ENCODE data around the gene COL1A2.

COL1A2 gene

GRCh38 chr7:94431619-94432280 lies 37.1 kb downstream of the COL1A2 start:
- DNase-seq (ENCODE audit: extremely low spot score) = no peak
- ChIA-PET POLR2A (no interaction called here), CTCF (interaction anchor here (1.2 to 1.8 kb wide), 2 partner anchors 10 to 40 kb away, joined by 3 to 4 read pairs; no protein-coding TSS in a partner anchor)
- TF ChIP-seq, protein P1, sequence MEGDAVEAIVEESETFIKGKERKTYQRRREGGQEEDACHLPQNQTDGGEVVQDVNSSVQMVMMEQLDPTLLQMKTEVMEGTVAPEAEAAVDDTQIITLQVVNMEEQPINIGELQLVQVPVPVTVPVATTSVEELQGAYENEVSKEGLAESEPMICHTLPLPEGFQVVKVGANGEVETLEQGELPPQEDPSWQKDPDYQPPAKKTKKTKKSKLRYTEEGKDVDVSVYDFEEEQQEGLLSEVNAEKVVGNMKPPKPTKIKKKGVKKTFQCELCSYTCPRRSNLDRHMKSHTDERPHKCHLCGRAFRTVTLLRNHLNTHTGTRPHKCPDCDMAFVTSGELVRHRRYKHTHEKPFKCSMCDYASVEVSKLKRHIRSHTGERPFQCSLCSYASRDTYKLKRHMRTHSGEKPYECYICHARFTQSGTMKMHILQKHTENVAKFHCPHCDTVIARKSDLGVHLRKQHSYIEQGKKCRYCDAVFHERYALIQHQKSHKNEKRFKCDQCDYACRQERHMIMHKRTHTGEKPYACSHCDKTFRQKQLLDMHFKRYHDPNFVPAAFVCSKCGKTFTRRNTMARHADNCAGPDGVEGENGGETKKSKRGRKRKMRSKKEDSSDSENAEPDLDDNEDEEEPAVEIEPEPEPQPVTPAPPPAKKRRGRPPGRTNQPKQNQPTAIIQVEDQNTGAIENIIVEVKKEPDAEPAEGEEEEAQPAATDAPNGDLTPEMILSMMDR (IDR thresholded peaks at IDR 0.05; ENCODE audit: control extremely low read depth, extremely low read depth, low read depth, missing control alignments) = no peak

GRCh38 chr7:94432281-94432670 lies 37.6 kb downstream of the COL1A2 start:
- CTCF ChIA-PET = interaction anchor here (1.2 to 1.8 kb wide), 3 partner anchors 9 to 41 kb away, joined by 3 to 4 read pairs (median 4); no protein-coding TSS in a partner anchor

GRCh38 chr7:94432817-94433216 lies 38.1 kb downstream of the COL1A2 start:
- DNase-seq (ENCODE audit: extremely low spot score) = no peak
- POLR2A ChIA-PET = no interaction called here
- TF ChIP-seq, protein P1 (IDR thresholded peaks at IDR 0.05; ENCODE audit: control extremely low read depth, extremely low read depth, low read depth, missing control alignments) = no peak
- CTCF ChIA-PET = interaction anchor here (0.9 to 1.8 kb wide), 5 partner anchors 9 to 810 kb away, joined by 3 to 4 read pairs (median 3); no protein-coding TSS in a partner anchor

More at GRCh38 chr7:94432281-94432670, 37.6 kb downstream of the COL1A2 start:
- TF ChIP-seq, protein P1 (IDR thresholded peaks at IDR 0.05; ENCODE audit: control extremely low read depth, extremely low read depth, low read depth, missing control alignments) = no peak
- DNase-seq (ENCODE audit: extremely low spot score) = no peak
- POLR2A ChIA-PET = no interaction called here

DNA sequence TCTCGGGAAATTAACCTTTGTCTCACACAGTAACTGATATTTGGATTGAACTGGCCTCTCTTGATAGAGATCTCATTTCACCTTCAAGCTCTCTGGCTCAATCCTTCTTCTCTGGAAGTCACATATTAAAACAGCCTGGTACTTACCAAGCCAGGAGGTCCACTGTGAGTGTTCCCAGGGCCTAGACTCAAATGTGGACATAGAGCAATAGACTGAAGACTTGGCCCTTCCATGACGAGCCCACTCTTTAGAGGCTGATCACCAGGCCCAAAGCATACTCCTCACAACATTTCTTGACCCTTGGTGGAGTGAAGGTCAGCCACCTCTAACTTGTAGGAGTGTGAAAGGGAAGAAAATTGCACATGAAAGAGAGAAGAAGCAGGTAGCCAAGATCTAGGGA lies 38.5 kb downstream of the COL1A2 start:
- ChIA-PET CTCF (interaction anchor here (0.9 to 1.8 kb wide), 4 partner anchors 8 to 811 kb away, joined by 3 to 4 read pairs (median 4); no protein-coding TSS in a partner anchor), POLR2A (no interaction called here)
- TF ChIP-seq, protein P1 (IDR thresholded peaks at IDR 0.05; ENCODE audit: control extremely low read depth, extremely low read depth, low read depth, missing control alignments) = no peak
- no peak for DNase-seq (ENCODE audit: extremely low spot score)

DNA sequence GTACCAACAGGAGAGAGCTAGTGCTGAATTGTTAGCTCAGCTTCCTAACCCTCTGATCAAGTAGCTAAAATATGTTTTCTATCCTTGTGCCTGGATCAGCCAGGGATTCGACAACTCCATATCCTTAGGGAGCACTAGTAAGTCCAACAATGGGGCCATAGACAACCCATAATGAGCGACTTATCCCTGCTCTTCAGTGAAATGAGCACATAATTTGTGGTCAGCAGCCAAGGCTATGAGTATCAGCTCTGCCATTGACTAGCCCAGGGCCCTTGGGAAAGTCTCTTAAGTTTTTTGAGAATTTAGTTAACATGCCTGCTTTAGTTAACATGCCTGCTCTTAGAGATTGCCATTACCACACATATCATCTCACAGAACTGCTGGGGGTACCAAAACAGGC lies 39.3 kb downstream of the COL1A2 start:
- ChIA-PET CTCF (interaction anchor here (1.1 to 3.3 kb wide), 3 partner anchors 13 to 812 kb away, joined by 3 to 8 read pairs (median 4); no protein-coding TSS in a partner anchor), POLR2A (no interaction called here)
- TF ChIP-seq, protein P1 (IDR thresholded peaks at IDR 0.05; ENCODE audit: control extremely low read depth, extremely low read depth, low read depth, missing control alignments) = no peak
- DNase-seq (ENCODE audit: extremely low spot score) = no peak

- TF ChIP-seq, protein P1 (IDR thresholded peaks at IDR 0.05; ENCODE audit: control extremely low read depth, extremely low read depth, low read depth, missing control alignments) = peak; percentile 84
- DNase-seq (ENCODE audit: extremely low spot score) = peak; percentile 33
- ChIA-PET CTCF (interaction anchor here (0.7 to 3.4 kb wide), 21 partner anchors 10 to 1254 kb away, joined by 3 to 27 read pairs (median 3); partner anchors contain the start of gene COL1A2), POLR2A (no interaction called here)
Observed at GRCh38 chr7:94436018-94436604, 41.4 kb downstream of the COL1A2 start.

Data from GM10248 (cell line).